ENCODE results near the gene SS18L1. TPM values are rescaled to one million over a fixed set of nuclear protein-coding genes. Genes with fewer than 3 reads are reported as not detected.
A peak's percentile ranks its signal among the peaks of the same experiment; 100 is the strongest.
"Not testable (repeated sequence)": the region's sequence is repeated elsewhere in the genome, so short reads cannot be mapped to it uniquely, and the experiment has no call there.

Gene SS18L1
- total RNA-seq, 1 donor from 2014 or later = 8.1 TPM

GRCh38 chr20:62136283-62137091 is 7.1 kb upstream of the SS18L1 start:
- DNase-seq (ENCODE audit: low read depth in 2 of 2) = peak; percentile 74 to 79

- no peak for DNase-seq (ENCODE audit: low read depth in 2 of 2)
These were observed 6.5 kb upstream of the SS18L1 start for GRCh38 chr20:62137092-62137384.

- DNase-seq (ENCODE audit: low read depth in 2 of 2) = no peak
These were observed 5.9 kb upstream of the SS18L1 start for GRCh38 chr20:62137478-62138203.

- DNase-seq (ENCODE audit: low read depth in 2 of 2) = no peak
These were observed 5.4 kb upstream of the SS18L1 start for GRCh38 chr20:62138204-62138543.

GRCh38 chr20:62138912-62139311 is 4.7 kb upstream of the SS18L1 start:
- no peak for DNase-seq (ENCODE audit: low read depth in 2 of 2)

GRCh38 chr20:62139636-62140035 is 3.9 kb upstream of the SS18L1 start:
- no peak for DNase-seq (ENCODE audit: low read depth in 2 of 2)

- no peak for DNase-seq (ENCODE audit: low read depth in 2 of 2)
These were observed 2.5 kb upstream of the SS18L1 start for GRCh38 chr20:62141043-62141396.

- peak; percentile 49 to 69 for DNase-seq (ENCODE audit: low read depth in 2 of 2)
These were observed 1.9 kb upstream of the SS18L1 start for GRCh38 chr20:62141397-62142251.

GRCh38 chr20:62142252-62143080 is 1.1 kb upstream of the SS18L1 start:
- peak in 1 of 2 donors; percentile 34 for DNase-seq (ENCODE audit: low read depth in 2 of 2)

- DNase-seq (ENCODE audit: low read depth in 2 of 2) = peak; percentile 79 to 80
These were observed 622 bp downstream of the SS18L1 start for GRCh38 chr20:62143957-62144825.

- no peak for DNase-seq (ENCODE audit: low read depth in 2 of 2)
These were observed 2.1 kb downstream of the SS18L1 start for GRCh38 chr20:62145688-62146018.

- no peak for DNase-seq (ENCODE audit: low read depth in 2 of 2)
These were observed 2.6 kb downstream of the SS18L1 start for GRCh38 chr20:62146019-62146755.

GRCh38 chr20:62147125-62147524 is 3.6 kb downstream of the SS18L1 start:
- DNase-seq (ENCODE audit: low read depth in 2 of 2) = no peak

- DNase-seq (ENCODE audit: low read depth in 2 of 2) = no peak
These were observed 4.0 kb downstream of the SS18L1 start for GRCh38 chr20:62147528-62147927.

GRCh38 chr20:62148383-62148782 is 4.8 kb downstream of the SS18L1 start:
- not testable (repeated sequence) for DNase-seq (ENCODE audit: low read depth in 2 of 2)

- DNase-seq (ENCODE audit: low read depth in 2 of 2) = peak in 1 of 2 donors; percentile 19
These were observed 5.3 kb downstream of the SS18L1 start for GRCh38 chr20:62148908-62149314.

- peak; percentile 7 to 83 for DNase-seq (ENCODE audit: low read depth in 2 of 2)
These were observed 6.2 kb downstream of the SS18L1 start for GRCh38 chr20:62149532-62150309.

- no peak for DNase-seq (ENCODE audit: low read depth in 2 of 2)
These were observed 6.7 kb downstream of the SS18L1 start for GRCh38 chr20:62150310-62150575.

- DNase-seq (ENCODE audit: low read depth in 2 of 2) = no peak
These were observed 7.7 kb downstream of the SS18L1 start for GRCh38 chr20:62151225-62151624.
